ES-I3 (cell line): ENCODE results near the gene FBN1.

Experiments
- H3K36me3 ChIP-seq: 2 replicates; pipeline ENCODE4 v1.6.1; 2013; ENCODE audit warnings: mild to moderate bottlenecking, low read length, control low read depth, moderate library complexity; ENCODE audit not compliant: insufficient read depth
- H3K4me1 ChIP-seq: 2 replicates; pipeline ENCODE4 v1.6.1; 2013; ENCODE audit warnings: mild to moderate bottlenecking, control low read depth, low read length; ENCODE audit not compliant: insufficient read depth
- H3K9ac ChIP-seq: 2 replicates; pipeline ENCODE4 v1.6.1; 2013; ENCODE audit warnings: low read depth, mild to moderate bottlenecking, low read length, moderate library complexity
- H3K9me3 ChIP-seq: 2 replicates; pipeline ENCODE4 v1.6.1; 2013; ENCODE audit warnings: mild to moderate bottlenecking, low read length, moderate library complexity; ENCODE audit not compliant: control insufficient read depth, insufficient read depth

Gene FBN1

DNA sequence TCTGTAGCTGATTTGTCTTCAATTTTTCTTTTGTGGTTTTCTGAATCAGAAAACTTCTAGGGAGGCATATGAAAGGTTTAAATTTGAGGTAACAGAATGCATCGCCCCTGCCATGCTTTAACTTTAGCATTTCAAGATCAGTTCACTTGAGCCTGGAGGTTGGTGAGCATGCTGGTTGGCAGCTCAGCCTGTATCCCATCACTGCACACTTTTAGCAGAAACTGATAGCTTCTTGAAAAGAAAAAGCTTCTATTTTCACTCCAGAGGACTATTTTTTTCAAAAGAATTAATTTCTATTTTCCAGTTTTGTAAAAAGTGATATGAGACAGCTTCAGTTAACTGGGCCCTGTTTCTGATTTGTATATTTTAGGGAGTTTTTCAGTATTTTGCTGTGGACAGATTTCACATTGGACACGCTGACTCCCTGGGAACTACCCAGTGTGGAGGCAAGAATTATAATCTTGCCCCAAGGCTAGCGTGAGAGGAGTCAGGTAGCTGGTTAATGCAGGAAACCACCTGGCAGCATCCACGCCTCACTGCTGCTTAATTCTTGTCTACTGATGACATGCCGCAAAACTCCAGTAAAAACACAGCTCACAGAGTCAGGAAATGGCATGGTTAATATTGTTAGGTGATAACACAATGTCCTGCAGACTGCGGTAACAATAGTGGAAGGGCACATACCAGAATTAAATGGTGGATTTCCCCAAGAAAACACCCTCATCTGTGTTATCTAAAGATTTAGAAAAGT lies 242.9 kb downstream of the FBN1 start:
- no peaks in the 10 kb centered on the region for H3K4me1 ChIP-seq
- no peaks in the 10 kb centered on the region for H3K36me3 ChIP-seq
- no peak overlapping the region for H3K9ac ChIP-seq
- no peaks in the 10 kb centered on the region for H3K9me3 ChIP-seq

DNA sequence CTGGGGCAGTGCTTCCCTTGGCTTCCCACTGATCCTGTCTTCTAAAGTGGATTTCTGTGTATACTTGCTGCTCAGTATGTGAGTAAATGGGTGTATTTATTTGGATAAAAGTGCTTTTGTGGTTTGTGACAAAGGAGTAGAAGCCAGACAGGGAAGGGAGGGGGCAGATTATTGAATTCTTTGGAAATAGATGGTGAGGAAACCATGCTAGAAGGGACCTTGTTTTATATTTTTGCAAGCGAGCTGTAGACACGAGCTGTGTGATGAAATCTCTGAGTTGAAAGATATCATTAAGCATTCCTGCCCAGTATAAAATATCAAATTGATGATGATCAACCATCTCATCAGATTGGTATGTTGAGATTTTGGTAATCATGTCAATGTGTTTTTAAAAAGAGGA lies 245.4 kb downstream of the FBN1 start:
- H3K36me3 ChIP-seq = no peaks in the 10 kb centered on the region
- no peaks in the 10 kb centered on the region for H3K4me1 ChIP-seq
- no peak overlapping the region for H3K9ac ChIP-seq
- H3K9me3 ChIP-seq = no peaks in the 10 kb centered on the region

DNA sequence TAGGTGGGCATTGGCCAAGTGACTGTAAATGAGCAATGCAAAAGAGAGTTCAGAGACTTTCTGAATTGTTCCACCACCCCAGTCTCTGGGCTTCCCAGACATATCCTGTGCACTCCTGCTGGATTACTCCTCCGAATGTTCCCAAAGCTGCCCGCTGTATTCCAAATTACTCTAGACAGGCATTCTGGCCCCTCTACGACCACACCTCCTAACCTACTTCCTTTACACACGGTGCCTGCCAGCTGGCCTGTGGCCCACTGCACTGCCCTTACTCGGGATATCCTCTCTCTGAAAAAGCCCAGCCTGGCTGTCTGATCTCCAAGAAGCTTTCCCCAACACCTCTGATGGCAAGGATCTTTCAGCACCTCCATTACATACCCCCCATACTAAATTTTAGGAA lies 247.7 kb downstream of the FBN1 start:
- Histone ChIP-seq H3K9me3 (no peaks in the 10 kb centered on the region), H3K4me1 (no peaks in the 10 kb centered on the region), H3K9ac (no peak overlapping the region), H3K36me3 (no peaks in the 10 kb centered on the region)

DNA sequence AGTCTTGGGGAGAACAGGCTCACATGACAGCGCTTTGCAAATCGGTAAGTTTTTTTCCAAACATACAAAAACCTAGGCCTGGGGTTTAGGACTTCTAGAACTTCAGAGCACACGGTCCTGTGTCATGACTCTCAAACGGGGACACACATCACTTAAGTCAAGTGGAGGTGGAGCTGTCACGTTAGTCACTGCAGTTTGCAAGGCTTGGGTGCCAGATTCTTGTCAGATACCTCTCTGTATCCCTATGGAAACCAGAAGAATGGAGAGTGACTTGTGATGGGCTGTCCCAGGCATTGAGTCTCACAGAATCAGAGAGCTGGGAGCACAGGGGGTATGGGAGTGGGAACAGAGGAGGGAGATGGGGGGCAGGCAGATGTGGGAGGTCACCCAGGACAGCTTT lies 249.5 kb downstream of the FBN1 start:
- Histone ChIP-seq H3K4me1 (no peaks in the 10 kb centered on the region), H3K36me3 (no peaks in the 10 kb centered on the region), H3K9ac (no peak overlapping the region), H3K9me3 (no peaks in the 10 kb centered on the region)

DNA sequence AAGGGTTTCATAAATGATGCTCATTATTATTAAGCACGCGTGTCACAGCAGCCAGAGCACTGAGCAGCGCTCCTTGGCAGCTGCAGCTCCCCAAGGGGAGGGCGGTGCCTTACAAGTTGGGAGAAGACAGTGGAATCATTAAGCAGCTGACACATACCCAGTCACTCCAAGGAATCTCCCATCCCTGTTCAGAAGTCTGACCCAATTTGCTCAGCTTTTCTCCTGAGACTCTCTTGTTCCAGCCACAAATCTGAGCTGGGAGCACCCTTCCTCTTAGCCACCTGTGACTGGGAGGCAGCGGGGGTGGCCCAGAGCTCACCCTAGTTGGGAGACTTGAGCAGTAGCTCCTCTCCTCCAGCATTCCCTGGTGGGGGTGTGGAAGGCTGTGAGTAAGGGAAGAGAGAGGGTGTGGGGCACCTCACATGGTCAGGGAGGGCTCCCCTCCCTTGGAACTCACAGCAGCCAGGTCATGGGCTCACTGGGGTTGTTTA lies 249.9 kb downstream of the FBN1 start:
- H3K36me3 ChIP-seq = no peaks in the 10 kb centered on the region
- no peak overlapping the region for H3K9ac ChIP-seq
- no peaks in the 10 kb centered on the region for H3K9me3 ChIP-seq
- H3K4me1 ChIP-seq = no peaks in the 10 kb centered on the region

DNA sequence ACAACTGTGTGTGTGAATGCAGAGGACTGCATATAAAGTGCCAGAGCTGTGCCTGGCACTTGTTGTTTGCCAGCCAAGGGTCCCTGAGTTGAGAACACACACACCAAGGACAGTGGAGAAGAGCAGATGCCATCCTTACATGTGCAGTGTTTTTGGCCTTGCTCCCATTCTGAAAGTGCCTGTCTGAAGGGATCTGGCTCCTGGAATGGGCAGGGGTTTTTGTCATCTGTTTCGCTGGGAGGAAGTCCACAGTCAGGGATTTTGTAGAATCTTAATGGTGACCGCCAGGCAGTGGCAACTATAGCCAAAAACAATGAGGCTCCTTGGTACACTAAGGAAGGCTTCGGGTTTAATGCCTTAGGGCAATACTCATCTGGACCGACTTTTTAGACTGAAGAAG lies 250.5 kb downstream of the FBN1 start:
- H3K36me3 ChIP-seq = no peaks in the 10 kb centered on the region
- no peak overlapping the region for H3K9ac ChIP-seq
- H3K9me3 ChIP-seq = no peaks in the 10 kb centered on the region
- H3K4me1 ChIP-seq = no peaks in the 10 kb centered on the region

DNA sequence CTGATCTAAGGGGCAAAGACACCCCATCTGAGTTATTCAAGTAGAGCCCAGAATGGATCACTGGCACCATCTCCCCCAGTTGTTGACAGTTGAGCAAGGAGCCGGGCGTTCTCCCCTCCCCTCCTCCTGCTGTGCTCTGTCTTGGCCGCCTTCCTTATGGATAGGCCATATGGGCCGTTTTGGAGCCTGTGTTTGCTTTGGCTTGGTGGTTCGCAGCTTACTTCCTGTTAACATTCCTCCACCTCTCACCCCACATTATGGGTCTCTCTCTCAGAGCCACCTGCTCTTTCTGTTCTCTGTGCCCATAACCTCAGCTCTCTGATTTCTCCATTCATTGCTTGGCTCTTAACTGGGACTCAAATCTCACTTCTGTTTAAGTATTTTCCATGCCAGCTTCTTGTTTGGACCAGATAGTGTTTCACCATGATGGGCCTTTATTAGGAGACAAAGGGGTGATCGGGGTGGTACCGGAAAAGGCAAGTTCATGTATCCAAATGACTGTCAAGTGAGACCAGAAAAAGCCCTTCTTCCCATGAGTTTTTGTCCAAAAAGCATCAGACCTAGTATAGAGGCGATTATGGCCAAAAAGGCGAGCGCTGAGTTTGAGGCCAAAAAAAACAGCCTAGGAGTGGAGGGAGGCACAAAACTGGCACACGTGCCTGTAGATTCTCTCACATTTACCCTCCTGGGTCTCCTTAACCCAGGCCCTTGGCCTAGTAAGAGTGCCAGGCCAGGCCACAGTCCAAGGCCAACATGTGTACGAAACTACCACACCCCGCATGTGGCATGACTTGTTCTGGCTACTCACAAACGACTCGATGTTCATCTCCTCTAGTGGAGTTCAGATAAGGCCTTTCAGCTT lies 251.6 kb downstream of the FBN1 start:
- no peak overlapping the region for H3K9ac ChIP-seq
- no peaks in the 10 kb centered on the region for H3K9me3 ChIP-seq
- H3K4me1 ChIP-seq = no peaks in the 10 kb centered on the region
- H3K36me3 ChIP-seq = no peaks in the 10 kb centered on the region

DNA sequence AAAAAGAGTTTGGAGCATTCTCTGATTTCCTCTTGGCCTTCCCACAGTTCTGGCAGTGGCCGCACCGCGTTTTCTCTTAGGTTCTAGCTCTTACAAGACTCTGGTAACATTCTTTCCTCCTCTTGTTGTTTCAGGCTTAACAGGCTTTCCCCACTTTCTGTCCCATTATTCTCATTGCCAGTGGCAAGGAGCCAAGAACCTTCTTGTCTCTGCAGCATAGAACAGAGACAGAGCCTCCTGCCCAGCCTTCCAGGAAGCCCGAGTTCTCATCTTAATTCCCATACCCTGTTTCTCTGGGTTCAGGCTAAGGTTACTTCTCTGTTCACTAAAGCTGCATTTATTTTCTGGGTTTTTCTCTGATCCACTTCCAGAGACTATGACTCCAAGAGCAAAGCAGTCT lies 253.2 kb downstream of the FBN1 start:
- Histone ChIP-seq H3K9ac (no peak overlapping the region), H3K9me3 (no peaks in the 10 kb centered on the region), H3K36me3 (no peaks in the 10 kb centered on the region), H3K4me1 (no peaks in the 10 kb centered on the region)

DNA sequence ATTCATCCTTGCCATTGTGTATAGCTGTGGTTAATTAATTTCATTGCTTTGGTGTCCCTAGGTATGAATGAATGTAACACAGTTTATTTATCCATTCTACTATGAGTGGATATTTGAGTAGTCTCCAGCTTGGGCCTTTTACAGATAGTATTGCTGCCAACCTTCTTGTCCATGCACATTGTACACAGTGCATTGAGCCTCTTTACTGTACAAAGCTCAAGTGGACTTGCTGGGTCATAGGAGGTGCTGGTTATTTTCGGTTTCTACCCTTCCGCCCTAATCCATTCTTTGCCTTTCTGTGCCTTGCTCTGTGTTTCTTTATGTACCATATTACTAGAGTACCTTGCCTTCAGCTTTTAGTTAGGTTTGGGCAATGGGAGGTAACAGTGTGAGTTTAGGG lies 253.6 kb downstream of the FBN1 start:
- Histone ChIP-seq H3K9me3 (no peaks in the 10 kb centered on the region), H3K9ac (no peak overlapping the region), H3K4me1 (no peaks in the 10 kb centered on the region), H3K36me3 (no peaks in the 10 kb centered on the region)

DNA sequence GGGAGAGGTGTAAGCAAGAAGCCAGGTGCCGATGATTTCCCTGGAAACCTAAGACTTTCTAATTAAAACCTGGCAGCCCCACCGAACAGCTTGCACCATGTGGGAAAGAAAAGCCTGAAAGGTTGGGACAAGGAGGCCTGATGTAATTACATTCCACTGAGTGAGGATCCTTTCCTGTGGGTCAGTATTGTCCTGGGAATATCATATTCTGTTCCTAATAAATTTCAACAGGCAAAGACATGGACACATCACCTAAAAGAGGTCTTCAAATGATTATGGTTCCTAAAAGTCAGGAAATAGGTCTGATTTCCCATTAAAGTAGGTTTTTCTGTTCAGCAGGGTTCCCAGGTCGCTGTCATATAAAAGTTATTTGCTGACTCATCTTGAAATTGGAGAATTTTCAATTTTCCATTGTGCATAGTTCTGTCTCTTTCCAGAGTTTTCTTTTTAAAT lies 255.8 kb downstream of the FBN1 start:
- Histone ChIP-seq H3K4me1 (no peaks in the 10 kb centered on the region), H3K9ac (no peak overlapping the region), H3K9me3 (no peaks in the 10 kb centered on the region), H3K36me3 (no peaks in the 10 kb centered on the region)

DNA sequence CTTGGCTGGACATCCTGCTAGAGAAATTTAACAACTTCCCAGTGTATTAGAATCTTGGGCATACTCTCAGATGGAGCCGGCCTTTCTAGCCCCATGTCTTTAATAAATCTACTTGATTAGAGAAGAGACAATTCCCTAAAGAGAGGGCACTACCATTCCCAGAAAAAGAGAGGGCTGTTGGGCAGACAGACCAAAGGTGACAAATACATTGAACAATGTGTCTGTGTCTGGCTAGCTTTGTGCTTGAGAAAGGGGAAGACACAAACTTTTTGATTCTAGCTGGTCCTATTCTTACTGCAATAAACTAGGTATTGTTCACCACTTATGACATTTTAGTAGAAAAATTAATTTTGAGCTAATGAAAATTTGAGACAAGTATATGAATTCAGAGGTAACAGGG lies 256.6 kb downstream of the FBN1 start:
- Histone ChIP-seq H3K9me3 (no peaks in the 10 kb centered on the region), H3K4me1 (no peaks in the 10 kb centered on the region), H3K9ac (no peak overlapping the region), H3K36me3 (no peaks in the 10 kb centered on the region)

DNA sequence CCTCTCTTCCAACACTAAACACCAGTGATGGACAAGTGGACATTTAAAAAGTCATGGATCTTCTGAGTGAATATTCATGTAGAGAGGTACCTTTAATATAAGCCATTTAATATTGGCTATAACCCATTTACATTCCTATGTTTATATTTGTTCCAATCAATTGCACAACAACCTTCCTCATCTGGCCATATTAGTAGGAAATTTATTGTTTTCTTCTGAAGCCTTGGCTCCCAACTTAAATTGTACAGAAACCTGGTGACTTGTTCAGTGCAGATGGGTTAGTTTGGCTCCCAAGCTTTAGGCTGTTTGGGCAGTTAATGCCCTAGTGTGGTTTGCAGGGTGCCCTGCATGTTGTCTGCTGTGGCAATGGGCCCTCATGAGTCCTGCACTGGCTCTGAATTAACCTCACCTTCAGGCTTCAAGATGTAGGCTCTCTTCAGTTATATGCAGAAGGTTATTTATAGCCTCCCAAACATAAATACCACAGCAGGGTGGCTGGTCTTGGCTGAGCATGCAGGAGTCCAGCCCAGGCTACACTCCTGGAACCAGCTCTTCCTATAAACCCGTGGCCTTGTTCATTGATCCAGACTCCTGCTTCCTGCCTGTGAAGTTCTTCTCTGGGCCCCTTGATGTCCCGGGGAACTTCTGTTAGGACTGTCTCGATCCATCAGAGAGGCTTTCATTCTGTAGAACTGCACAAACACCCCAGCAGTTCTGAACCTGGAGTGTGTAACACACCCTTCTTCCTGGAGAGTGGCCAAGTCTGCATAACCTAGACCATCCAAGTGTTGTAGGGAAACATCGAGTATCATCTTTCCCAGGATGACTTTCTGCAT lies 257.3 kb downstream of the FBN1 start:
- no peak overlapping the region for H3K9ac ChIP-seq
- H3K9me3 ChIP-seq = no peaks in the 10 kb centered on the region
- H3K36me3 ChIP-seq = no peaks in the 10 kb centered on the region
- H3K4me1 ChIP-seq = no peaks in the 10 kb centered on the region

DNA sequence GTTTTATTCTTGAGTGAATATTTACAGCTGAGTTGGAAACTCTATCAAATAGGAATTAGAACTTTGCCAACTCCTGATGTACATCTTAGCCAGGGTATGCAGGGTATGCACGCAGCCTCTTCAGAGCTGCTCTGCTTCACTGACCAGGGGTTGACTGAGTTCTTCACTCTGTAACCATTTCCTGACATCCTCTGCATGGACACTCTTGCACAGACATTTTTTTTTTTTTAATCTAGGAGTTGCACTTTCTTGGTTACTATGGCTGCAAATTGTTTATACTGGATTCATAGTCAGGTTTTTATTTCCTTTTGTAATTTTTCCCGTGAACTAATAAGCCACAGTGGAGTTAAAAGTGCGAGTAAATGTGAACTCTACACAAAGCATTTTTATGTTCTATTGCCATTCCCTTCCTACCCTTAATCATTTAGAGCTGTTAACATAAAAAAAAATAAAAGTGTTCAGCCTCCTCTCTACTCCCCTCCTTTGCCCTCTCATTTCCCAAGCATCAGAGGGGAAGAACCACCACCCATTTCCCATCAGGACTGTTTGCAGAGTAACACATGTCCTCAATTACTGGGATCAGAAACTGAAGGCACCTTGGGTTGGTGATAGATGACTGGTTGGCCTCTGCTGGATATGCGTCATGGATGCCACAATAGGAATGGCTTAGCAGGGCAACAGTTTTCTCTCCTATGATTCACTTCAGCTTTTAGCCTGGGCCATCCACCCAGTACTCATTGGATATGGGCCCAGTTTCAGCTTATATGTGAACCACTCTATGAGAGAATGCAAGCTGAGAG lies 260.3 kb downstream of the FBN1 start:
- H3K36me3 ChIP-seq = no peaks in the 10 kb centered on the region
- no peaks in the 10 kb centered on the region for H3K9me3 ChIP-seq
- no peak overlapping the region for H3K9ac ChIP-seq
- no peaks in the 10 kb centered on the region for H3K4me1 ChIP-seq

DNA sequence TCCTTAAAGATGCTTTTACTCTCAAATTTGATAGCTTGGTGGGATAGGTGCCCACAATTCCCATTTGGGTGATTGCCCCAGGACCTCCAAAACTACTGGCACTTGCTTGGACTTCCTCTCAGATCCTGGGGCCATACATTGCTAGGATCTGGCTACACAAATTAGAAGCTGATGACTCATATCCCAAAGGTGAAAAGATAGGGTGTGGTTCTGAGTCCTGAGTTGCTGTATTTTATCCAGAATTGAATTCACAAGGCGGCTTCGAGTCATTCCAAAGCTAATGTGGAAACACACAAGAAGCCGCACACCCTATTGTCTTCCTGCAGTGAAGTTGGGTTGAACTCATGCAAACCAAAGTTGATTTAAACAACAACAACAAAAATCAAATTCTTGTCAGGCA lies 260.9 kb downstream of the FBN1 start:
- H3K4me1 ChIP-seq = no peaks in the 10 kb centered on the region
- H3K9me3 ChIP-seq = no peaks in the 10 kb centered on the region
- no peak overlapping the region for H3K9ac ChIP-seq
- no peaks in the 10 kb centered on the region for H3K36me3 ChIP-seq
